Stomach smooth muscle (tissue), 2 donors: Measurements from ENCODE around the gene AKR1B1.

Experiments
- H3K27ac ChIP-seq: one replicate; pipeline ENCODE4 v1.7.0; 2013; ENCODE audit warnings: mild to moderate bottlenecking, low read length, inconsistent platforms
- H3K27me3 ChIP-seq, 2 donors: one replicate each; pipeline ENCODE4 v1.7.0; 2013; ENCODE audit warnings: low read length in 2 of 2; ENCODE audit not compliant: insufficient read depth in 2 of 2, control insufficient read depth in 1 of 2
- H3K36me3 ChIP-seq, 2 donors: one replicate each; pipeline ENCODE4 v1.7.0; 2013; ENCODE audit warnings: low read length in 2 of 2; ENCODE audit not compliant: control insufficient read depth in 2 of 2, insufficient read depth in 2 of 2
- H3K4me1 ChIP-seq: one replicate; pipeline ENCODE4 v1.7.0; 2013; ENCODE audit warnings: low read length; ENCODE audit not compliant: control insufficient read depth, insufficient read depth
- H3K4me3 ChIP-seq, 2 donors: one replicate each; pipeline ENCODE4 v1.7.0; 2013; ENCODE audit warnings: low read length in 2 of 2
- H3K9ac ChIP-seq, 2 donors: one replicate each; pipeline ENCODE4 v1.7.0; 2013; ENCODE audit warnings: low read length in 2 of 2, mild to moderate bottlenecking in 1 of 2
- H3K9me3 ChIP-seq, 2 donors: one replicate each; pipeline ENCODE4 v1.7.0; 2013; ENCODE audit warnings: low read length in 2 of 2; ENCODE audit not compliant: control insufficient read depth in 2 of 2
- donor health status: healthy.
- donor health status: Pancreatic carcinoma.

AKR1B1 gene

GRCh38 chr7:134483296-134483695 is 24.4 kb upstream of the AKR1B1 start:
- Histone ChIP-seq H3K27me3 (no peaks in the 10 kb centered on the region), H3K4me1 (no peaks in the 10 kb centered on the region), H3K27ac (no peak overlapping the region), H3K36me3 (no peaks in the 10 kb centered on the region), H3K9ac (no peak overlapping the region), H3K9me3 (no peaks in the 10 kb centered on the region), H3K4me3 (no peak overlapping the region)

GRCh38 chr7:134482858-134483257 is 24.0 kb upstream of the AKR1B1 start:
- H3K9me3 ChIP-seq = no peaks in the 10 kb centered on the region
- no peak overlapping the region for H3K27ac ChIP-seq
- no peaks in the 10 kb centered on the region for H3K36me3 ChIP-seq
- no peaks in the 10 kb centered on the region for H3K4me1 ChIP-seq
- H3K4me3 ChIP-seq = no peak overlapping the region
- H3K9ac ChIP-seq = no peak overlapping the region
- no peaks in the 10 kb centered on the region for H3K27me3 ChIP-seq

- Histone ChIP-seq H3K4me1 (no peaks in the 10 kb centered on the region), H3K9me3 (no peaks in the 10 kb centered on the region), H3K27ac (no peak overlapping the region), H3K27me3 (no peaks in the 10 kb centered on the region), H3K4me3 (no peak overlapping the region), H3K36me3 (no peaks in the 10 kb centered on the region), H3K9ac (no peak overlapping the region)
Observed at GRCh38 chr7:134481167-134481566, 22.3 kb upstream of the AKR1B1 start.

DNA sequence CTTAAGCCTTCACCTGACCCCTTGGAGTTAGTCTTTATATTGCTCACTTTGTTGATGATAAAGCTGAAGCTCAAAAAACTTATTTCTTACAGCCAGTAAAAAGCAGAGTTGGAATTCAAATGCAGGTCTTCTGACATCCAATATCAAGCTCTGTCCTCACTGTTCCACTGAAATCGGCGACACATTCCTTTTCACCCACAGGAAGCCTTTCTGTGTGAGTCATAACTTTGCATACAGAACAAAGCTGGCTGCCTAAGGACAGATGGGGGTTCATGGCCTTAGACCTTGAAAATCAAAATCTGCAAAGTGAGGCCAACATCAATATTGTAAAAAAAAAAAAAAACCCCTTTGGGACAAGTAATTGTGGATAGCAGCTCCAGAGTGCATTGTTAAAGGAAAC is 21.8 kb upstream of the AKR1B1 start:
- Histone ChIP-seq H3K4me3 (no peak overlapping the region), H3K36me3 (no peaks in the 10 kb centered on the region), H3K27ac (no peak overlapping the region), H3K9ac (no peak overlapping the region), H3K4me1 (no peaks in the 10 kb centered on the region), H3K27me3 (no peaks in the 10 kb centered on the region), H3K9me3 (no peaks in the 10 kb centered on the region)

- Histone ChIP-seq H3K27me3 (no peaks in the 10 kb centered on the region), H3K9me3 (no peaks in the 10 kb centered on the region), H3K27ac (no peak overlapping the region), H3K4me3 (no peak overlapping the region), H3K36me3 (no peaks in the 10 kb centered on the region), H3K4me1 (no peaks in the 10 kb centered on the region), H3K9ac (no peak overlapping the region)
Observed at GRCh38 chr7:134480202-134480601, 21.3 kb upstream of the AKR1B1 start.

DNA sequence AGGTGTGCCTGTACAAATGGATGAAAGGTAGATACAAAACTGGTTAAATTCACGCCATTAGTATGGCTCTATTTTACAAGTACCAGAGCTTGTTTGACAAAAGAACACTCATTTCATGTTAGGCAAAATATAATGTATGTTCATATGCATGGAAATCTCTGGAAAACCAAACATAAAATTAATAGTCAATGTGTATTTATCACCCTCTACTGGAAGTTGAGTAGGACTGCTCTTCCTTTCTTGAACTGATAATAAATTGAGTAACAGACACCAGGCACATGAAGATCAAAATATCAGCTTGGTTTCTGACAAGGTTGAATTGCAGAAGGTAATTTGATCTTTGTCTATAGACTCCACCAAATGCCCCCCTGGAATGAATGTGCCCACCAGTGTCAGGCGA is 19.8 kb upstream of the AKR1B1 start:
- no peaks in the 10 kb centered on the region for H3K4me1 ChIP-seq
- no peaks in the 10 kb centered on the region for H3K36me3 ChIP-seq
- no peak overlapping the region for H3K4me3 ChIP-seq
- no peak overlapping the region for H3K27ac ChIP-seq
- H3K9me3 ChIP-seq = no peaks in the 10 kb centered on the region
- H3K9ac ChIP-seq = no peak overlapping the region
- no peaks in the 10 kb centered on the region for H3K27me3 ChIP-seq

- Histone ChIP-seq H3K36me3 (no peaks in the 10 kb centered on the region), H3K27ac (no peak overlapping the region), H3K4me3 (no peak overlapping the region), H3K4me1 (no peaks in the 10 kb centered on the region), H3K9ac (no peak overlapping the region), H3K27me3 (no peaks in the 10 kb centered on the region), H3K9me3 (no peaks in the 10 kb centered on the region)
Observed at GRCh38 chr7:134477954-134478353, 19.1 kb upstream of the AKR1B1 start.

DNA sequence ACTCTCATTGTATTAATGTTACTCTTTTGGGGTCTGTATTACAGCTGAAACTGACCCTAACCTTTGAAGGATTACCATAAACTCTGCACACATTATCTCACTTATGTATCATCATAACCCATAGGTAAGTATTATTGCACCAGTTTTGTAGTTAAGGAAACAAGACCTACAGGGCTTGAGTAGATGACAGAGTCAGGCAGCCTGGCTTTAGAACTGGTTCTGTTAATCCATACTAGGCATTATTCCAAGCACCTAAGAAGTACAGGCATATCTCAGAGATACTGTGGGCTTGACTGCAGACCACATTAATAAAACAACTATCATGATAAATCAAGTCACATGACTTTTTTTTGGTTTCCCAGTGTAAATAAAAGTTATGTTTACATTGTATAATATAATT is 17.1 kb upstream of the AKR1B1 start:
- no peak overlapping the region for H3K4me3 ChIP-seq
- no peaks in the 10 kb centered on the region for H3K36me3 ChIP-seq
- H3K9ac ChIP-seq = no peak overlapping the region
- no peak overlapping the region for H3K27ac ChIP-seq
- H3K4me1 ChIP-seq = no peaks in the 10 kb centered on the region
- no peaks in the 10 kb centered on the region for H3K9me3 ChIP-seq
- H3K27me3 ChIP-seq = no peaks in the 10 kb centered on the region

- H3K27me3 ChIP-seq = no peaks in the 10 kb centered on the region
- H3K4me3 ChIP-seq = no peak overlapping the region
- H3K27ac ChIP-seq = no peak overlapping the region
- H3K9me3 ChIP-seq = no peaks in the 10 kb centered on the region
- H3K36me3 ChIP-seq = no peaks in the 10 kb centered on the region
- no peak overlapping the region for H3K9ac ChIP-seq
- no peaks in the 10 kb centered on the region for H3K4me1 ChIP-seq
Observed at GRCh38 chr7:134474828-134475227, 15.9 kb upstream of the AKR1B1 start.

DNA sequence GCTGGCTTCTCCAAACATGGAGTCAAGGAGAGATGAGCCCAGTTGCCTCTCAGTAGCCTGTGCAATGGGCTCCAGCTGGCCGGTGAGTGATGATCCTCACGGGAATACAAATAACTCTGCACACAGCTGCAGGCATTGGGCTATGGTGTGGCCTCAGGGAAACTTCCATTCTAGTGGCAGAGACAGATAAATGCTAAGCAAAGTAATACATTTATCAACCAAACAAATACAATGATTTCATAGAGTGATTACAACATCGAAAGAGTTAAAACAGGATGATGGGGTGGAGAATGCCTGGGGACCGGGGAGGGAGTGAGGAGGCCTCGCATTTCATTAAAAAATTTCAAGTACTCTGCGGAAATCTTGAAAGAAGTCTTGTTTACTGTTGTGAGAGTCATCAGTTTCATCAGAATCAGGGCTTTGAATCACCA is 15.0 kb upstream of the AKR1B1 start:
- Histone ChIP-seq H3K9me3 (no peaks in the 10 kb centered on the region), H3K27me3 (no peaks in the 10 kb centered on the region), H3K27ac (no peak overlapping the region), H3K4me3 (no peak overlapping the region), H3K4me1 (no peaks in the 10 kb centered on the region), H3K36me3 (no peaks in the 10 kb centered on the region), H3K9ac (no peak overlapping the region)

GRCh38 chr7:134472572-134473244 is 13.8 kb upstream of the AKR1B1 start:
- H3K9ac ChIP-seq = no peak overlapping the region
- no peaks in the 10 kb centered on the region for H3K4me1 ChIP-seq
- no peak overlapping the region for H3K27ac ChIP-seq
- no peak overlapping the region for H3K4me3 ChIP-seq
- no peaks in the 10 kb centered on the region for H3K27me3 ChIP-seq
- no peaks in the 10 kb centered on the region for H3K36me3 ChIP-seq
- no peaks in the 10 kb centered on the region for H3K9me3 ChIP-seq
